Measurements from ENCODE around the gene FADD.

Gene FADD

GRCh38 chr11:70167723-70168404, 35.2 kb upstream of the FADD start:
- WGBS, 2 experiments = 87 to 89% methylated on average over 17 of the region's 17 CpGs
- Histone ChIP-seq H3K4me3 (ENCODE audit: insufficient read depth, low read depth, low read length) (no peak overlapping the region), H3K36me3 (ENCODE audit: control insufficient read depth, insufficient read depth, low read length) (no peaks in the 10 kb centered on the region), H3K9me3 (ENCODE audit: control insufficient read depth, low read length) (no peaks in the 10 kb centered on the region), H3K4me1 (ENCODE audit: control insufficient read depth, insufficient read depth, low read length) (peaks cover 4% of the 10 kb centered on the region), H3K27me3 (ENCODE audit: control insufficient read depth, insufficient read depth, low read length, poor library complexity, severe bottlenecking) (no peaks in the 10 kb centered on the region), H3K27ac (ENCODE audit: insufficient read depth, low read depth, low read length, poor library complexity, severe bottlenecking) (no peak overlapping the region)

DNA sequence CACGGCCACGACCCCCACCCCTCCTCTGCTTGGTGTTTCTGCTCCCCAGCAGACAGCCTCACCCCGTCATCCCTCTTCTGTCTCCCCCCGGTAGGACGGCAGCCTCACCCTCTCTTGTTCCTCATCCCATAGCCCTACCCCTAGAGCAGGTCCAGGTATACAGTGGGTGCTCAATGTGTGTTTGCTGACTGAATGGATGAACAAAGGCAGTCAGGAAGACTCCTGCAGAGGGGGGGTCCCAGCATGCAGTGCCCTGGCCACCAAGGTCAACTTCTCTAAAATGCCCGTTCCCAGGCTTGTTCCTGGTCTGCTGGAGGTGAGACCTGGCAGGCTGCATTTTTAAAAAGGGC, 34.7 kb upstream of the FADD start:
- 94 to 95% methylated on average over 6 of the region's 6 CpGs for WGBS, 2 experiments
- no peaks in the 10 kb centered on the region for H3K36me3 ChIP-seq (ENCODE audit: control insufficient read depth, insufficient read depth, low read length)
- H3K4me1 ChIP-seq (ENCODE audit: control insufficient read depth, insufficient read depth, low read length) = peaks cover 4% of the 10 kb centered on the region
- H3K27ac ChIP-seq (ENCODE audit: insufficient read depth, low read depth, low read length, poor library complexity, severe bottlenecking) = no peak overlapping the region
- no peaks in the 10 kb centered on the region for H3K9me3 ChIP-seq (ENCODE audit: control insufficient read depth, low read length)
- H3K27me3 ChIP-seq (ENCODE audit: control insufficient read depth, insufficient read depth, low read length, poor library complexity, severe bottlenecking) = no peaks in the 10 kb centered on the region
- no peak overlapping the region for H3K4me3 ChIP-seq (ENCODE audit: insufficient read depth, low read depth, low read length)

GRCh38 chr11:70169127-70169526, 34.0 kb upstream of the FADD start:
- 86 to 88% methylated on average over 10 to 11 of the region's 11 CpGs for WGBS, 2 experiments
- Histone ChIP-seq H3K9me3 (ENCODE audit: control insufficient read depth, low read length) (no peaks in the 10 kb centered on the region), H3K36me3 (ENCODE audit: control insufficient read depth, insufficient read depth, low read length) (no peaks in the 10 kb centered on the region), H3K4me1 (ENCODE audit: control insufficient read depth, insufficient read depth, low read length) (peaks cover 4% of the 10 kb centered on the region), H3K4me3 (ENCODE audit: insufficient read depth, low read depth, low read length) (no peak overlapping the region), H3K27ac (ENCODE audit: insufficient read depth, low read depth, low read length, poor library complexity, severe bottlenecking) (no peak overlapping the region), H3K27me3 (ENCODE audit: control insufficient read depth, insufficient read depth, low read length, poor library complexity, severe bottlenecking) (no peaks in the 10 kb centered on the region)

- no peak overlapping the region for H3K27ac ChIP-seq (ENCODE audit: insufficient read depth, low read depth, low read length, poor library complexity, severe bottlenecking)
- peaks cover 8% of the 10 kb centered on the region for H3K4me1 ChIP-seq (ENCODE audit: control insufficient read depth, insufficient read depth, low read length)
- H3K27me3 ChIP-seq (ENCODE audit: control insufficient read depth, insufficient read depth, low read length, poor library complexity, severe bottlenecking) = no peaks in the 10 kb centered on the region
- 91 to 94% methylated on average over 8 of the region's 8 CpGs for WGBS, 2 experiments
- no peak overlapping the region for H3K4me3 ChIP-seq (ENCODE audit: insufficient read depth, low read depth, low read length)
- no peaks in the 10 kb centered on the region for H3K9me3 ChIP-seq (ENCODE audit: control insufficient read depth, low read length)
- H3K36me3 ChIP-seq (ENCODE audit: control insufficient read depth, insufficient read depth, low read length) = no peaks in the 10 kb centered on the region
Measured at GRCh38 chr11:70169632-70170031, 33.5 kb upstream of the FADD start.

GRCh38 chr11:70170596-70171210, 32.4 kb upstream of the FADD start:
- H3K27ac ChIP-seq (ENCODE audit: insufficient read depth, low read depth, low read length, poor library complexity, severe bottlenecking) = no peak overlapping the region
- WGBS, 2 experiments = 95% methylated on average over 22 of the region's 22 CpGs
- H3K4me3 ChIP-seq (ENCODE audit: insufficient read depth, low read depth, low read length) = no peak overlapping the region
- H3K36me3 ChIP-seq (ENCODE audit: control insufficient read depth, insufficient read depth, low read length) = no peaks in the 10 kb centered on the region
- peaks cover 15% of the 10 kb centered on the region for H3K4me1 ChIP-seq (ENCODE audit: control insufficient read depth, insufficient read depth, low read length)
- no peaks in the 10 kb centered on the region for H3K27me3 ChIP-seq (ENCODE audit: control insufficient read depth, insufficient read depth, low read length, poor library complexity, severe bottlenecking)
- H3K9me3 ChIP-seq (ENCODE audit: control insufficient read depth, low read length) = no peaks in the 10 kb centered on the region

- Histone ChIP-seq H3K9me3 (ENCODE audit: control insufficient read depth, low read length) (no peaks in the 10 kb centered on the region), H3K4me1 (ENCODE audit: control insufficient read depth, insufficient read depth, low read length) (peaks cover 16% of the 10 kb centered on the region), H3K27ac (ENCODE audit: insufficient read depth, low read depth, low read length, poor library complexity, severe bottlenecking) (no peak overlapping the region), H3K36me3 (ENCODE audit: control insufficient read depth, insufficient read depth, low read length) (no peaks in the 10 kb centered on the region), H3K27me3 (ENCODE audit: control insufficient read depth, insufficient read depth, low read length, poor library complexity, severe bottlenecking) (no peaks in the 10 kb centered on the region), H3K4me3 (ENCODE audit: insufficient read depth, low read depth, low read length) (no peak overlapping the region)
- WGBS, 2 experiments = 95 to 96% methylated on average over 4 of the region's 4 CpGs
Measured at GRCh38 chr11:70173018-70173417, 30.1 kb upstream of the FADD start.

GRCh38 chr11:70174547-70175235, 28.4 kb upstream of the FADD start:
- H3K27ac ChIP-seq (ENCODE audit: insufficient read depth, low read depth, low read length, poor library complexity, severe bottlenecking) = peak overlapping the region; percentile 41
- 66 to 68% methylated on average over 17 of the region's 17 CpGs for WGBS, 2 experiments
- H3K36me3 ChIP-seq (ENCODE audit: control insufficient read depth, insufficient read depth, low read length) = no peaks in the 10 kb centered on the region
- no peak overlapping the region for H3K4me3 ChIP-seq (ENCODE audit: insufficient read depth, low read depth, low read length)
- H3K4me1 ChIP-seq (ENCODE audit: control insufficient read depth, insufficient read depth, low read length) = peaks cover 16% of the 10 kb centered on the region
- no peaks in the 10 kb centered on the region for H3K9me3 ChIP-seq (ENCODE audit: control insufficient read depth, low read length)
- H3K27me3 ChIP-seq (ENCODE audit: control insufficient read depth, insufficient read depth, low read length, poor library complexity, severe bottlenecking) = no peaks in the 10 kb centered on the region

GRCh38 chr11:70175236-70175698, 27.8 kb upstream of the FADD start:
- H3K27ac ChIP-seq (ENCODE audit: insufficient read depth, low read depth, low read length, poor library complexity, severe bottlenecking) = peak overlapping the region; percentile 41
- WGBS, 2 experiments = 64% methylated on average over 15 of the region's 15 CpGs
- peaks cover 16% of the 10 kb centered on the region for H3K4me1 ChIP-seq (ENCODE audit: control insufficient read depth, insufficient read depth, low read length)
- H3K9me3 ChIP-seq (ENCODE audit: control insufficient read depth, low read length) = no peaks in the 10 kb centered on the region
- H3K27me3 ChIP-seq (ENCODE audit: control insufficient read depth, insufficient read depth, low read length, poor library complexity, severe bottlenecking) = no peaks in the 10 kb centered on the region
- H3K36me3 ChIP-seq (ENCODE audit: control insufficient read depth, insufficient read depth, low read length) = no peaks in the 10 kb centered on the region
- no peak overlapping the region for H3K4me3 ChIP-seq (ENCODE audit: insufficient read depth, low read depth, low read length)

DNA sequence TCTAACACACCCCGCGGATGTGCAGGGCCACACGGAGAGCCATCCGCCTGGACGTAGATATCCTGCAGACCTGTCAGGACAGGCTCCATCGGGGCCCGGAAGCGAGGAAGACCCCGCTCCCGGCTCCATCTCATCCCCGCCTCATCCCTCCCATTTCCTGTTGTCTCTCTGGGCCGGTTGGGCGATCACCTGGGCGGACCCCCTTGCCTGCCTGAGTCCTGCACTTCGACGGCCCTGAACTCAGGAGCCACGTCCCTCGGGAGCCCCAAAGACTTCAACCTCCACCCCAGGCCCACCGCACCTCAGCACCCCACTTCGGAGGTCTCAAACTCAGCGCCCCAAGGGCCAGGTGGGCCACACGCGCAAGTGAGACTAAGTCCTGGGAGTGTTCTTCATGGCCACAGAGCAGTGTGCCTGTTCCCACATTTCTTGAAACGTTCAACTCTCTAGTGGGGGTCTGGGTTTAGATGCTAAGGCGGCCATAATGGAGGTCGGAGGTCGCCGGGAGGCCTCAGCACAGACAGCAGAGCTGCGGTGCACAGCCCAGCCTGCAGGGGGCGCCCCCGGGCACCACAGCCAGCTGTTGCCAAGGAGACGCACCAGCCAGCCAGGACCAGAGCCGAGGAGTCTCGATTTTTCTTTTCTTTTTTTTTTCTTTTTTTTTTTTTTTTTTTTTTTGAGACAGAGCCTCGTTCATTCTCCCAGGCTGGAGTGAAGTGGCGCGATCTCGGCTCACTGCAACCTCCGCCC, 26.0 kb upstream of the FADD start:
- WGBS, 2 experiments = 89 to 90% methylated on average over 39 of the region's 39 CpGs
- no peak overlapping the region for H3K4me3 ChIP-seq (ENCODE audit: insufficient read depth, low read depth, low read length)
- H3K27me3 ChIP-seq (ENCODE audit: control insufficient read depth, insufficient read depth, low read length, poor library complexity, severe bottlenecking) = no peaks in the 10 kb centered on the region
- H3K36me3 ChIP-seq (ENCODE audit: control insufficient read depth, insufficient read depth, low read length) = no peaks in the 10 kb centered on the region
- H3K4me1 ChIP-seq (ENCODE audit: control insufficient read depth, insufficient read depth, low read length) = peaks cover 16% of the 10 kb centered on the region
- no peak overlapping the region for H3K27ac ChIP-seq (ENCODE audit: insufficient read depth, low read depth, low read length, poor library complexity, severe bottlenecking)
- no peaks in the 10 kb centered on the region for H3K9me3 ChIP-seq (ENCODE audit: control insufficient read depth, low read length)

- H3K4me1 ChIP-seq (ENCODE audit: control insufficient read depth, insufficient read depth, low read length) = no peaks in the 10 kb centered on the region
- H3K27ac ChIP-seq (ENCODE audit: insufficient read depth, low read depth, low read length, poor library complexity, severe bottlenecking) = no peak overlapping the region
- WGBS, 2 experiments = 89 to 90% methylated on average over 11 of the region's 11 CpGs
- H3K27me3 ChIP-seq (ENCODE audit: control insufficient read depth, insufficient read depth, low read length, poor library complexity, severe bottlenecking) = no peaks in the 10 kb centered on the region
- H3K36me3 ChIP-seq (ENCODE audit: control insufficient read depth, insufficient read depth, low read length) = no peaks in the 10 kb centered on the region
- H3K9me3 ChIP-seq (ENCODE audit: control insufficient read depth, low read length) = no peaks in the 10 kb centered on the region
- H3K4me3 ChIP-seq (ENCODE audit: insufficient read depth, low read depth, low read length) = no peak overlapping the region
Measured at GRCh38 chr11:70180906-70181305, 22.2 kb upstream of the FADD start.
